HEK293 (cell line): ENCODE measurements around the gene TSR3.
A peak's percentile ranks its signal among the peaks of the same experiment; 100 is the strongest.

Experiments
- CTCF ChIA-PET: fragments of 350-600 bp; formaldehyde crosslinking; extraction: SDS; loops from one replicate; lab custom pipeline; 2021; ENCODE audit warnings: antibody characterized with exemption; lab: Yijun Ruan, JAX
- POLR2A ChIA-PET: fragments of 300-600 bp; formaldehyde crosslinking; extraction: SDS; loops from one replicate; lab custom pipeline; 2020; ENCODE audit warnings: antibody characterized with exemption, inconsistent platforms; lab: Yijun Ruan, JAX
- H3K27ac ChIP-seq: fragments of 200-500 bp; sonication (Bioruptor generic); 2 replicates; pipeline ENCODE4 v1.5.1; 2014; ENCODE audit warnings: low read depth, low read length, control low read depth, inconsistent platforms; ENCODE audit errors: extremely low read depth
- H3K36me3 ChIP-seq, 2 experiments: fragments of 200-500 bp in 1 of 2; sonication (Bioruptor generic) in 1 of 2; 1 replicate in 1 of 2; 2 replicates in 1 of 2; pipeline ENCODE4 v1.5.1; 2014 to 2017; ENCODE audit warnings: inconsistent platforms in 2 of 2, low read length in 2 of 2; ENCODE audit not compliant: control insufficient read depth in 2 of 2, insufficient read depth in 1 of 2
- H3K4me1 ChIP-seq: fragments of 200-500 bp; sonication (Bioruptor generic); 2 replicates; pipeline ENCODE4 v1.5.1; 2014; ENCODE audit warnings: mild to moderate bottlenecking, low read length, inconsistent platforms; ENCODE audit not compliant: control insufficient read depth, insufficient read depth
- H3K4me3 ChIP-seq: 2 replicates; pipeline ENCODE4 v1.5.1; 2011; ENCODE audit warnings: low read depth, mild to moderate bottlenecking, control low read depth, low read length, moderate library complexity
- H3K9me3 ChIP-seq: fragments of 200-500 bp; sonication (Bioruptor generic); 2 replicates; pipeline ENCODE4 v1.5.1; 2014; ENCODE audit warnings: low read depth, low read length, inconsistent platforms; ENCODE audit not compliant: control insufficient read depth, insufficient read depth
- EGR2 ChIP-seq: fragments of 450-650 bp; formaldehyde crosslinking; IDR thresholded peaks from 2 replicates; pipeline ENCODE4 v1.5.1; 2016; ENCODE audit warnings: low read depth, missing biosample characterization, missing genetic modification characterization
- GFI1B ChIP-seq: fragments of 450-650 bp; formaldehyde crosslinking; IDR thresholded peaks from 2 replicates; pipeline ENCODE4 v1.5.1; 2016; ENCODE audit warnings: missing biosample characterization, missing genetic modification characterization
- GLI2 ChIP-seq: fragments of 450-650 bp; formaldehyde crosslinking; IDR thresholded peaks from 2 replicates; pipeline ENCODE4; 2017; ENCODE audit warnings: missing biosample characterization, missing genetic modification characterization, low read depth, borderline replicate concordance
- GLIS1 ChIP-seq: fragments of 450-650 bp; formaldehyde crosslinking; IDR thresholded peaks from 2 replicates; pipeline ENCODE4 v1.5.1; 2016; ENCODE audit warnings: missing biosample characterization, missing genetic modification characterization
- HOXC10 ChIP-seq: sonication (generic); formaldehyde crosslinking; IDR thresholded peaks from 2 replicates; pipeline ENCODE4 v1.8.1; 2023; ENCODE audit warnings: mild to moderate bottlenecking, missing genetic modification reagents
- KLF16 ChIP-seq: fragments of 450-650 bp; formaldehyde crosslinking; IDR thresholded peaks from 2 replicates; pipeline ENCODE4 v1.5.1; 2017; ENCODE audit warnings: missing biosample characterization, missing genetic modification characterization
- KLF8 ChIP-seq: fragments of 450-650 bp; formaldehyde crosslinking; IDR thresholded peaks from 2 replicates; pipeline ENCODE4 v1.5.1; 2016; ENCODE audit warnings: missing biosample characterization, missing genetic modification characterization
- PRDM2 ChIP-seq: fragments of 450-650 bp; formaldehyde crosslinking; IDR thresholded peaks from 2 replicates; pipeline ENCODE4 v1.5.1; 2016; ENCODE audit warnings: missing biosample characterization, missing genetic modification characterization, borderline replicate concordance
- SP2 ChIP-seq: fragments of 450-650 bp; formaldehyde crosslinking; IDR thresholded peaks from 2 replicates; pipeline ENCODE4 v1.5.1; 2016; ENCODE audit warnings: missing biosample characterization, missing genetic modification characterization
- TRIM28 ChIP-seq: IDR thresholded peaks from 2 replicates; pipeline ENCODE4 v1.6.1; 2011; ENCODE audit warnings: low read length, control low read depth, borderline replicate concordance
- YY2 ChIP-seq: fragments of 450-650 bp; formaldehyde crosslinking; IDR thresholded peaks from 2 replicates; pipeline ENCODE4 v1.5.1; 2016; ENCODE audit warnings: missing biosample characterization, missing genetic modification characterization
- ZBTB10 ChIP-seq: fragments of 450-650 bp; formaldehyde crosslinking; IDR thresholded peaks from 2 replicates; pipeline ENCODE4 v1.5.1; 2016; ENCODE audit warnings: missing biosample characterization, missing genetic modification characterization
- ZIC2 ChIP-seq: fragments of 450-650 bp; formaldehyde crosslinking; IDR thresholded peaks from 2 replicates; pipeline ENCODE4 v1.5.1; 2016; ENCODE audit warnings: missing biosample characterization, missing genetic modification characterization
- ZNF133 ChIP-seq: fragments of 450-650 bp; formaldehyde crosslinking; IDR thresholded peaks from 2 replicates; pipeline ENCODE4 v1.5.1; 2016; ENCODE audit warnings: missing biosample characterization, missing genetic modification characterization
- ZNF514 ChIP-seq: fragments of 450-650 bp; formaldehyde crosslinking; IDR thresholded peaks from 2 replicates; pipeline ENCODE4 v1.5.1; 2016; ENCODE audit warnings: missing biosample characterization, missing genetic modification characterization
- ZNF677 ChIP-seq: fragments of 450-650 bp; IDR thresholded peaks from 2 replicates; pipeline ENCODE4 v1.5.0; 2018; ENCODE audit warnings: missing biosample characterization, mild to moderate bottlenecking, missing genetic modification characterization, moderate library complexity
- ZSCAN23 ChIP-seq: fragments of 450-650 bp; formaldehyde crosslinking; IDR thresholded peaks from 2 replicates; pipeline ENCODE4 v1.5.1; 2016; ENCODE audit warnings: missing biosample characterization, missing genetic modification characterization
- TF ChIP-seq, protein P1 (sequence below): fragments of 450-650 bp; formaldehyde crosslinking; IDR thresholded peaks from 2 replicates; pipeline ENCODE4 v1.5.1; 2016; ENCODE audit warnings: missing biosample characterization, missing genetic modification characterization
- TF ChIP-seq, protein P2 (sequence below): fragments of 450-650 bp; formaldehyde crosslinking; IDR thresholded peaks from 2 replicates; pipeline ENCODE4 v1.5.1; 2016; ENCODE audit warnings: missing biosample characterization, missing genetic modification characterization
- TF ChIP-seq, protein P3 (sequence below): fragments of 450-650 bp; formaldehyde crosslinking; IDR thresholded peaks from 2 replicates; pipeline ENCODE4 v1.5.1; 2016; ENCODE audit warnings: missing biosample characterization, missing genetic modification characterization

TSR3 gene

DNA sequence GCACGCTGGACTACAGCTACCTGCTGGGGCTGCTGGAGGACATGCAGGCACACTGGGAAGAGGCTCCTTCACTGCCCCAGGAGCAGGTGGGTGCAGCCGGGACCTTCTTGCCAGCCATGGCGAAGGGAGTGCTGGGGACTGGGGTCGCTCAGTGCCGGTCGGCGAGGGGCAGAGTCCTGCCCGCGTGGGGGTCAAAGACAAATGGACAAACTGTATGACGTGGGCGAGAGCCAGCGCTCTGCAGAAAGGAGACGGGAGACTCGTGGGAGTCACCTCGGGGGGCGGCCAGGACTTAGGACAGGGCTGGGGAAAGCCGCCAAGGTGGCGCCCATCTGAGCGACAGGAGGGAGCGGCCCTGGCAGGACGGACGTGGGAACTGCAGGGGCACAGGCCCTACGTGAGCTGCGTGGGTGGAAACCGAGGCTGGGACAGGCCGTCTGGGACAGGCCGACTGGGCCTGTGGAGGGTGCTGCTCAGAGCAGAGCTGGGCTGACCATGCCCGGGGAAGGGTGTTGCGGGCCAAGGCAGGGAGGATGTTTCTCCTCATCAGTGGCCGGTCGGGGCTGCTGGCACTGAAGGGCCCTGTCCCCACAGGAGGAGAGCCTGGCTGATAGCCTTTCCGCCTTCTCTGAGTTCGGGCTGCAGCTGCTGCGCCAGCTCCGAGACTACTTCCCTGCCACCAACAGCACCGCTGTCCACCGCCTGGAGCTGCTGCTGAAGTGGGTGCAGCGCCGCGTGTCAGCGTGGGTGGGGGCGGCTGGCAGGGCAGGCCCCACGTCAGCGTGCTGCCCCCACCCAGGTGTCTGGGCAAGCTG lies 8.0 kb downstream of the TSR3 start (continued):
- TF ChIP-seq KLF8 (tag by site-specific recombination), result 0 out of 2 replicates have a peak, but pooled peaks have one; percentile 13

GRCh38 chr16:1342526-1343427 lies 8.9 kb downstream of the TSR3 start:
- peak overlapping the region; percentile 24 for H3K4me3 ChIP-seq
- peak; percentile 62 for TF ChIP-seq GLIS1 (tag by site-specific recombination)
- no peak for TF ChIP-seq ZNF514
- no peak for TF ChIP-seq HOXC10 (CRISPR knock-in tag)
- TF ChIP-seq, protein P1, sequence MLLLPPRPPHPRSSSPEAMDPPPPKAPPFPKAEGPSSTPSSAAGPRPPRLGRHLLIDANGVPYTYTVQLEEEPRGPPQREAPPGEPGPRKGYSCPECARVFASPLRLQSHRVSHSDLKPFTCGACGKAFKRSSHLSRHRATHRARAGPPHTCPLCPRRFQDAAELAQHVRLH (tag by site-specific recombination), result peak; percentile 83; the same call in 1 of the 2 replicates
- no peak for TF ChIP-seq ZSCAN23 (tag by site-specific recombination)
- TF ChIP-seq ZNF133 (tag by site-specific recombination), result no peak
- TF ChIP-seq, protein P2, sequence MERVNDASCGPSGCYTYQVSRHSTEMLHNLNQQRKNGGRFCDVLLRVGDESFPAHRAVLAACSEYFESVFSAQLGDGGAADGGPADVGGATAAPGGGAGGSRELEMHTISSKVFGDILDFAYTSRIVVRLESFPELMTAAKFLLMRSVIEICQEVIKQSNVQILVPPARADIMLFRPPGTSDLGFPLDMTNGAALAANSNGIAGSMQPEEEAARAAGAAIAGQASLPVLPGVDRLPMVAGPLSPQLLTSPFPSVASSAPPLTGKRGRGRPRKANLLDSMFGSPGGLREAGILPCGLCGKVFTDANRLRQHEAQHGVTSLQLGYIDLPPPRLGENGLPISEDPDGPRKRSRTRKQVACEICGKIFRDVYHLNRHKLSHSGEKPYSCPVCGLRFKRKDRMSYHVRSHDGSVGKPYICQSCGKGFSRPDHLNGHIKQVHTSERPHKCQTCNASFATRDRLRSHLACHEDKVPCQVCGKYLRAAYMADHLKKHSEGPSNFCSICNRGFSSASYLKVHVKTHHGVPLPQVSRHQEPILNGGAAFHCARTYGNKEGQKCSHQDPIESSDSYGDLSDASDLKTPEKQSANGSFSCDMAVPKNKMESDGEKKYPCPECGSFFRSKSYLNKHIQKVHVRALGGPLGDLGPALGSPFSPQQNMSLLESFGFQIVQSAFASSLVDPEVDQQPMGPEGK, result peak; percentile 98
- peak; percentile 76 for TF ChIP-seq ZIC2 (tag by site-specific recombination)
- TF ChIP-seq EGR2 (tag by site-specific recombination), result peak; percentile 99
- no peak for TF ChIP-seq TRIM28
- no peak for TF ChIP-seq ZNF677
- TF ChIP-seq SP2, result peak; percentile 100
- no peak for TF ChIP-seq PRDM2 (tag by site-specific recombination)
- no peak for TF ChIP-seq ZBTB10 (tag by site-specific recombination)
- TF ChIP-seq, protein P3, sequence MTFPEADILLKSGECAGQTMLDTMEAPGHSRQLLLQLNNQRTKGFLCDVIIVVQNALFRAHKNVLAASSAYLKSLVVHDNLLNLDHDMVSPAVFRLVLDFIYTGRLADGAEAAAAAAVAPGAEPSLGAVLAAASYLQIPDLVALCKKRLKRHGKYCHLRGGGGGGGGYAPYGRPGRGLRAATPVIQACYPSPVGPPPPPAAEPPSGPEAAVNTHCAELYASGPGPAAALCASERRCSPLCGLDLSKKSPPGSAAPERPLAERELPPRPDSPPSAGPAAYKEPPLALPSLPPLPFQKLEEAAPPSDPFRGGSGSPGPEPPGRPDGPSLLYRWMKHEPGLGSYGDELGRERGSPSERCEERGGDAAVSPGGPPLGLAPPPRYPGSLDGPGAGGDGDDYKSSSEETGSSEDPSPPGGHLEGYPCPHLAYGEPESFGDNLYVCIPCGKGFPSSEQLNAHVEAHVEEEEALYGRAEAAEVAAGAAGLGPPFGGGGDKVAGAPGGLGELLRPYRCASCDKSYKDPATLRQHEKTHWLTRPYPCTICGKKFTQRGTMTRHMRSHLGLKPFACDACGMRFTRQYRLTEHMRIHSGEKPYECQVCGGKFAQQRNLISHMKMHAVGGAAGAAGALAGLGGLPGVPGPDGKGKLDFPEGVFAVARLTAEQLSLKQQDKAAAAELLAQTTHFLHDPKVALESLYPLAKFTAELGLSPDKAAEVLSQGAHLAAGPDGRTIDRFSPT (tag by site-specific recombination), result peak; percentile 78
- TF ChIP-seq KLF16 (tag by site-specific recombination), result peak; percentile 95
- TF ChIP-seq YY2 (tag by site-specific recombination), result no peak
- no peak for TF ChIP-seq GFI1B (tag by site-specific recombination)
- TF ChIP-seq GLI2 (tag by site-specific recombination), result no peak

More at GRCh38 chr16:1342526-1343427, 8.9 kb downstream of the TSR3 start:
- CTCF ChIA-PET, result interaction anchor here (0.6 to 1.1 kb wide), 3 partner anchors 11 to 240 kb away, joined by 3 to 4 read pairs (median 3); no protein-coding TSS in a partner anchor
- POLR2A ChIA-PET, result interaction anchor here (0.5 to 1.8 kb wide), 13 partner anchors 9 to 442 kb away, joined by 3 to 10 read pairs (median 4); partner anchors contain the start of genes BAIAP3, CRAMP1, GNPTG and IFT140
- Histone ChIP-seq H3K9me3 (no peaks in the 10 kb centered on the region), H3K4me1 (peaks cover 4% of the 10 kb centered on the region; the same call in 1 of the 2 replicates), H3K36me3 (peaks cover 0 to 5% of the 10 kb centered on the region in 2 experiments; a peak in 1 of 3 replicates), H3K27ac (no peak overlapping the region)
